Renal cortex interstitium (tissue), 11 donors: ENCODE data around the gene NAPA. TPM values are rescaled to one million over a fixed set of nuclear protein-coding genes. Genes with fewer than 3 reads are reported as not detected.
A peak's percentile ranks its signal among the peaks of the same experiment; 100 is the strongest.

Experiments
- DNase-seq, 11 donors: peaks; one replicate each; pipeline ENCODE4 v3.0.0-alpha.2; 2013; ENCODE audit warnings: low read depth in 9 of 11, low spot score in 4 of 11; ENCODE audit errors: extremely low read depth in 1 of 11
- polyA plus RNA-seq, 3 donors: library from polyadenylated mRNA; unstranded; fragments of 120-200 nt; gene quantifications; one replicate each; pipeline ENCODE4 v1.2.1, GENCODE V29; 2013; ENCODE audit not compliant: insufficient read length in 3 of 3

Gene NAPA
- polyA plus RNA-seq, 3 donors = 140 to 177 (median 156) TPM

DNA sequence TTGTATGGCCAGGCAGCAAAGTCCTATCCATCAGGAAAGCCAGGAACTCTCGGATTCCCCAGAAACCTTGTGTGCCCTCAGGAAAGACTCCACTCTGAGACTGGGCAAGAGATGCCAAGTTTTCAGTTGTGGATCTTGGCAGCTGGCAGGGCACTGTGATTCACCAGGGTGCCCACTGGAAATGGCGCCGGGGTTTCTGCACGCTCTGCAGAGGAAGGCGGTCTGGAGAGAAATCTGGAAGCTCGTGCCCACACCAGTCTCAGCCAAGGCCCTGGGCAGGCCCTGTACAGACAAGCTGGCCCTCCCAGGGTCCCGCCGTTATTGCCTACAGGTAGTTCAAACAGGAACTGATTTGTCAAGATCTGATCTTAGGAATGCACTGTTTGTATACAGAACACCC lies 4.9 kb downstream of the NAPA start:
- no peak for DNase-seq

DNA sequence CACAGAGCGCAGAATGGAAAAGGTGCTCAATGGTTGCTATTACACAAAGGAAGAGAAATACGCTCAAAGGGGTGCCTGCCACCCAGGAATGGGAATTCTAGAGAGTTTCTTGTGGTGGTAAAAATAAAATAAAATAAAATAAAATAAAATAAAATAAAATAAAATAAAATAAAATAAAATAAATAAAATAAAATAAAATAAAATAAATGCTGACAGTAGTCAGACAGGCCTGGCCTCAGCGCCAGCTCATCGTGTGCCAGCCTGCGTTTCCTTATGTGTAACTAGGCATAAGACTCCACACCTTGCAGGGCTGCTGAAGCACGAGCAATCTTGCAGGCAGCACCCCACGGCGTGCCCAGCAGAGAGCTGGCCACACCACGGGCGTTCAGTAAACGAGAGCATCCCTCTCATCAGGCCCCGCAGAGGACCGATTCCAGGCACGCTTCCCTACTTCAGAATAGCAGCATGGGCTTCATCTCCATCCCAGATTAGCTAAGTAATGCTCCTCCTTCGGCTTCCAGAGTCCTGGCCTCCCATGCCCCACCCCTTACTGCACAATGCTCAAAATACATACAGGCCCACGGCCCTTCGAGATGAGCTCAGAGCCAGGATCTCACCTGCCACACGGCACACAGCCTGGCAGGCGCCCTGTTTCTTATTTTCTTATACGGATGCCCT lies 5.6 kb downstream of the NAPA start:
- no peak for DNase-seq

- DNase-seq = no peak
Measured at GRCh38 chr19:47508721-47509120, 6.1 kb downstream of the NAPA start.

DNA sequence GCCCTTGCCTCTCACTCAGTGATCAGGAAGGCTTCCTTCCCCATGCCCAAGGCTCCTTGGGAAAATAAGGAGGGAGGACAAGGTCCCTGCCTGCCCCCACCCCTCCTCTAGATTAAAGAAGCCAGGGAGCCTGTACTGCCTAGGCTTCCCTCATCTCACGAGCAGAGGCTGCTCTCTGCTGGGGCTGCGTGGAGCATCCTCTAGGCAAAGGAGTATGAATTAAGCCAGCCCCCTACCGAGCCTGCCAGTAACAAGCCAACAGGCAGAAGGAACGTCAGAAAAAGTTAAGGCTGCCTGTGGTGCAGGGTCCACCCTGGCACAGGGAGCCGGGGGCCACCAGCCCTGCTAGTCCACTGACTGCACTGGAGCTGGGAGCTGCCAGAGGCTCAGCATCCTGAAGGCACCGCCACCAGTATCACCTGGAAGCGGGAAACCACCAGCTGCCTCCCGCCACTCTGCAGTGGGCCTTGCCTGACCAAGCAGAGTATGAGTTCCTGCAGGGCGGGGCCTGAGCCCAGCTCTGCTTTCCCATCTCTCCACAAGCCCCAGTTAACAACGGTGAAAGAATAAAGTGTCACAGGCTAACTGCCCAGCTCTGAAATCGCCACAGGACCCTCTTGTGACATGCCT lies 6.8 kb downstream of the NAPA start:
- DNase-seq = no peak

GRCh38 chr19:47507012-47507411 lies 7.9 kb downstream of the NAPA start:
- peak in 1 of 11 donors; percentile 39 for DNase-seq

DNA sequence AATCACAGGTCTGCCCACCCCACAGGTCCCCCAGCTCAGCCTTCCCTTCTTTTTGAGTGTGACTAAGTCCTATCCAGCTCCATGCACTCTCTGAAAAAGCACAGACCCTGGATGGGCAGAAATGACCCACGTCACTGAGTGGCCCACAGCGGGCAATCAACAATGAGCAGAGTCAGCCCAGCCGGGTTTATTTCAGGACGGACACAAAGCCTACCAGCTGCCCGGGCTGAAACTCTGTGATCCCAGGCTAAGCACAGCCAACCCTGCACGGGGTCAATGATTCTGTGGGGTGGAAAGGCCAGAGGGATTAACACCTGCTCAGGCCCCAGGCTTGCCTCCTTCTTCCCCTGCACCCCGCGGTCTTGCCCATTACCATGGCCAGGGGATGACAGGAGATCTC lies 8.4 kb downstream of the NAPA start:
- DNase-seq = no peak

GRCh38 chr19:47505506-47505905 lies 9.4 kb downstream of the NAPA start:
- DNase-seq = no peak

DNA sequence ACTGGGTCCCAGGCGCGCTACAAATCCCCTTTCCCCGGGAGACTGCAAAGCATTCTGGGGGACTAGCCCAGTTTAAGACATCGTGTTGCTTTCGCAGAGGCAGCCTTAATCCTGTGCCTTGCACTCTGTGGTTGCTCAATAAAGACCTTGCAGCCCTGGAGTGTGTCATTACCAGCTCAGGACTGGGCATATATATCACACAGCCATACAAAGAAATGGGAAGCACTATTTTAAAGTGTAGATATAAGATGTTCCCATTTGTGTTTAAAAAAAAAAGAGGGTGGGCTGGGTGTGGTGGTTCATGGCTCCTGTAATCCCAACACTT lies 11.1 kb downstream of the NAPA start:
- DNase-seq = no peak

DNA sequence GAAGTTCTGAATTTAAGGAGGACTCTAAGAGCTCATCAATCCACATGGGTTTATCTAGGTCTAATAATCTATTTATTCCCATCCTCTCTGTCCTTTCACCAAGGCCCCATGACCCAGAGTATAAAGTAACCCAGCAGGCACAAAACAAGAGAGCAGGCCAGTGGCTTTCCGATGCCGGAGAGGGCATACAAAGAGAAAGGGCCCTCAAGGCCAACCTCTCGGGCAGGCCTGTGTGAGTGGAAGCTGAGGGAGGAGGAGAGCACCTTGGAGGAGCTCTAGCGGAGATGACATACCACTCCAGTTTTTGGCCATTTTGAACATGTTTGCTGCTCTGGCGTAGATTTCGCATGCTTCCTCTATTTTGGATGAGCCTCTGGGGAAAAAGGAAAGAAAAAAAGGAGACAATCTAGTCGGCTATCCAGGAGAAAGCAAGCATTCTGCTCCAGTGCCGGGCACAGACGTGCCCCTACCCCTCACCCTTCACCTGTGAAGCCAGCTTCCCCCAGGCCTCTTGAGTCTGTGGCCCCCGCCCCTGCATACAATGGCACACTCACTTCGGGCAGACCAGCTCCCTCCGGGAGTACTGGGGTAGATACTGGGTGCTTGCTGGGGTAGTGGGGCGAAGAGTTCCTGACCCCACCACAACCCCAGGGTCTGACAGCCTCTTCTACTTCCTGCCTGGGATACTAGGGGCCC lies 11.6 kb downstream of the NAPA start:
- no peak for DNase-seq

GRCh38 chr19:47499863-47500830 lies 14.7 kb downstream of the NAPA start:
- no peak for DNase-seq

DNA sequence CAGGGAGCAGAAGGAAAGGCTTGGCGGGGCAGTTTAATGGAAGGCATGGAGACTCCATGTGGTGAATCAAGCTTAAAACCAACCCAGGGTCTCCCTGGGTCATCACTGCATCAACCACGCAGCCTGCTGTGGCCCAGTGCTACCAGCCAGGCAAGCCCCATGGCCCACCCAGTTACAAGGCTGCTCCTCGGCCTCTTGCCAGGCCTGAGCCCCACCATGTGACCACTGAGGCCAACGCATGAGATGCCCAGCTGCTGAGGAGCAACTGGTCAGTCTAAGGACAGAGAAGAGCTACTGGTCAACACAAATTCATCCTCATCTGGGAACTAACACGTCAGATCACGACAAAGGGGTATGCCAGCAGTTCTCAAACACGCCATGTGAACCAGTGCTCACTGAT lies 15.5 kb downstream of the NAPA start:
- no peak for DNase-seq

GRCh38 chr19:47498561-47498960 lies 16.3 kb downstream of the NAPA start:
- DNase-seq = no peak

- no peak for DNase-seq
Measured at GRCh38 chr19:47497821-47498520, 16.9 kb downstream of the NAPA start.

DNA sequence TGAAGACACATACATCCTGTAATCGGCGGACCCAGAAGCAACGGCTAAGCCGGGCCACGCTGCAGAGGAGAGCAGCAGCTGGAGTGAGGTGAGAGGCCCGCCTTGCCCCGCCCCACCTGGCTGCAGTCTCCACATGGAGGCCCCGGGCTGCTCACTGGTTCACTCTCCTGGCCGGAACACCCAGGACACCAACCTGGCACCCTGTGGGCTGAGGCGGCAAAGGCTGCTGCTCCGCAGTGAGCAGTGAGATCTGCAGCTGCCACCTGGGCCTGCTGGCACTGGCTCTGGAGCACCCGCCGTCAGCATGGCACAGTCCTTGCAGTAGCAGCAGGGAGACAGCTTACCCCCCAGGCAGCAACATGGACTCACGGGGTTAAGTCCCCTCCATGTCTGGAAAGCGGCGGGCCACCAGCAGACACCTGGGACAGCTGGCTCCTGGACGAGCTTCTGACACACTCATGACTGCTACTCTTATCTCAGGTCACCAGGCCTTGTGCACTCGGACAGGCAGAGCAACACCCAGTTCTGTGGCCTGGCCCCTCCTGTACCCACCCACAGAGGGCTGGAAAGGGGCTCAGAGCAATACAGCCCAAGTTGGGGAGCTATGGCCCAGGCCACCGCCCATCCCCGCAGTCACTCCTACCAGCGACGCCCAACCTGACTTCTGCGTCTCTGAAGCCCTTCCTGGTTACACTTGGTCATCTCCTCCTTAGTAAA lies 17.7 kb downstream of the NAPA start:
- no peak for DNase-seq

- no peak for DNase-seq
Measured at GRCh38 chr19:47495478-47496372, 19.1 kb downstream of the NAPA start.

- no peak for DNase-seq
Measured at GRCh38 chr19:47494729-47495128, 20.1 kb downstream of the NAPA start.

GRCh38 chr19:47494211-47494547 lies 20.7 kb downstream of the NAPA start:
- DNase-seq = no peak
